ENCODE data around the gene AQP1. TPM values are rescaled to one million over a fixed set of nuclear protein-coding genes. Genes with fewer than 3 reads are reported as not detected.

AQP1 gene
- total and polyA plus RNA-seq, 2 donors (not counting 1 experiment from before 2014, with no cell fraction given) = not detected

- no peak for TF ChIP-seq EZH2 (IDR thresholded peaks at IDR 0.05; ENCODE audit: borderline replicate concordance, insufficient read depth, low read depth, low read length, poor library complexity, severe bottlenecking)
- TF ChIP-seq CTCF (IDR thresholded peaks at IDR 0.05) = no peak
- no peaks in the 10 kb centered on the region for H3K27me3 ChIP-seq (replicated peaks in 1 of 4; ENCODE audit: control extremely low read depth in 1 of 4, control insufficient read depth in 3 of 4, insufficient read depth in 4 of 4, low read length in 3 of 4)
- H3K27ac ChIP-seq (ENCODE audit: low read length in 2 of 2) = no peak overlapping the region
- ChIA-PET POLR2A (no interaction called here), CTCF (no interaction called here)
- H3K9me3 ChIP-seq (ENCODE audit: control extremely low read depth in 1 of 3, control insufficient read depth in 2 of 3, insufficient read depth in 1 of 3, low read length in 2 of 3) = no peaks in the 10 kb centered on the region
- WGBS (ENCODE audit: insufficient coverage) = 92% methylated on average over 2 of the region's 2 CpGs
- Mint-ChIP-seq H3K27ac (no peak overlapping the region), H3K4me3 (no peak overlapping the region), H3K9me3 (ENCODE audit: insufficient read depth) (no peaks in the 10 kb centered on the region), H3K27me3 (peaks cover 3% of the 10 kb centered on the region), H3K4me1 (no peaks in the 10 kb centered on the region)
- H3K4me3 ChIP-seq (ENCODE audit: control extremely low read depth in 1 of 5, extremely low read depth in 1 of 5, insufficient read depth in 1 of 5, low read depth in 2 of 5, low read length in 4 of 5) = no peak overlapping the region
- no peak overlapping the region for H3K9ac ChIP-seq (ENCODE audit: low read length)
- H3K36me3 ChIP-seq (replicated peaks in 1 of 2; ENCODE audit: control extremely low read depth in 1 of 2, control insufficient read depth in 1 of 2, extremely low read depth in 1 of 2, insufficient read depth in 2 of 2, low read length in 1 of 2) = no peaks in the 10 kb centered on the region
- H3K79me2 ChIP-seq (ENCODE audit: control insufficient read depth, insufficient read depth, low read length) = no peaks in the 10 kb centered on the region
- DNase-seq (no peak), ATAC-seq (ENCODE audit: low read depth) (no peak)
- no peak overlapping the region for H2AFZ ChIP-seq (ENCODE audit: insufficient read depth, low read depth, low read length, poor library complexity, severe bottlenecking)
- no peak overlapping the region for H3K4me2 ChIP-seq (replicated peaks; ENCODE audit: low read depth, low read length, poor library complexity, severe bottlenecking)
- intact Hi-C loops (cut with micrococcal nuclease) = no loop called here
- H3K4me1 ChIP-seq (ENCODE audit: control insufficient read depth in 2 of 2, insufficient read depth in 2 of 2, low read length in 2 of 2) = no peaks in the 10 kb centered on the region
- H4K20me1 ChIP-seq (ENCODE audit: control insufficient read depth, insufficient read depth, low read length, poor library complexity, severe bottlenecking) = no peaks in the 10 kb centered on the region
These were observed 9.8 kb upstream of the AQP1 start for GRCh38 chr7:30901856-30902255.

GRCh38 chr7:30902466-30902865 lies 9.2 kb upstream of the AQP1 start:
- Mint-ChIP-seq H3K4me3 (no peak overlapping the region), H3K9me3 (ENCODE audit: insufficient read depth) (no peaks in the 10 kb centered on the region), H3K27ac (no peak overlapping the region), H3K4me1 (no peaks in the 10 kb centered on the region), H3K27me3 (no peaks in the 10 kb centered on the region)
- intact Hi-C loops (cut with micrococcal nuclease) = no loop called here
- Histone ChIP-seq H3K79me2 (ENCODE audit: control insufficient read depth, insufficient read depth, low read length) (no peaks in the 10 kb centered on the region), H2AFZ (ENCODE audit: insufficient read depth, low read depth, low read length, poor library complexity, severe bottlenecking) (no peak overlapping the region), H3K9me3 (ENCODE audit: control extremely low read depth in 1 of 3, control insufficient read depth in 2 of 3, insufficient read depth in 1 of 3, low read length in 2 of 3) (no peaks in the 10 kb centered on the region), H3K36me3 (replicated peaks in 1 of 2; ENCODE audit: control extremely low read depth in 1 of 2, control insufficient read depth in 1 of 2, extremely low read depth in 1 of 2, insufficient read depth in 2 of 2, low read length in 1 of 2) (no peaks in the 10 kb centered on the region), H3K4me1 (ENCODE audit: control insufficient read depth in 2 of 2, insufficient read depth in 2 of 2, low read length in 2 of 2) (no peaks in the 10 kb centered on the region), H4K20me1 (ENCODE audit: control insufficient read depth, insufficient read depth, low read length, poor library complexity, severe bottlenecking) (no peaks in the 10 kb centered on the region), H3K9ac (ENCODE audit: low read length) (no peak overlapping the region), H3K4me2 (replicated peaks; ENCODE audit: low read depth, low read length, poor library complexity, severe bottlenecking) (no peak overlapping the region), H3K4me3 (ENCODE audit: control extremely low read depth in 1 of 5, extremely low read depth in 1 of 5, insufficient read depth in 1 of 5, low read depth in 2 of 5, low read length in 4 of 5) (no peak overlapping the region), H3K27ac (ENCODE audit: low read length in 2 of 2) (no peak overlapping the region), H3K27me3 (replicated peaks in 1 of 4; ENCODE audit: control extremely low read depth in 1 of 4, control insufficient read depth in 3 of 4, insufficient read depth in 4 of 4, low read length in 3 of 4) (no peaks in the 10 kb centered on the region)
- WGBS (ENCODE audit: insufficient coverage) = 94% methylated on average over 11 of the region's 11 CpGs
- POLR2A ChIA-PET = no interaction called here
- CTCF ChIA-PET = no interaction called here
- no peak for DNase-seq
- no peak for TF ChIP-seq EZH2 (IDR thresholded peaks at IDR 0.05; ENCODE audit: borderline replicate concordance, insufficient read depth, low read depth, low read length, poor library complexity, severe bottlenecking)
- TF ChIP-seq CTCF (IDR thresholded peaks at IDR 0.05) = no peak
- ATAC-seq (ENCODE audit: low read depth) = no peak
